Erythroblast (primary cell): ENCODE measurements around the gene KRT33B.
"Not testable (repeated sequence)": the region's sequence is repeated elsewhere in the genome, so short reads cannot be mapped to it uniquely, and the experiment has no call there.

ENCODE experiments used
- DNase-seq, 2 experiments: peaks; one replicate each; lab custom pipeline; 2025; lab: John Stamatoyannopoulos, UW
- GATA1 ChIP-seq: IDR thresholded peaks from 2 replicates; pipeline ENCODE4 v1.6.1; 2011; ENCODE audit warnings: low read depth, mild to moderate bottlenecking, control low read depth, low read length, moderate library complexity
- POLR2A ChIP-seq: IDR thresholded peaks from 2 replicates; pipeline ENCODE4 v1.6.1; 2011; ENCODE audit warnings: mild to moderate bottlenecking, low read length

Gene KRT33B

DNA sequence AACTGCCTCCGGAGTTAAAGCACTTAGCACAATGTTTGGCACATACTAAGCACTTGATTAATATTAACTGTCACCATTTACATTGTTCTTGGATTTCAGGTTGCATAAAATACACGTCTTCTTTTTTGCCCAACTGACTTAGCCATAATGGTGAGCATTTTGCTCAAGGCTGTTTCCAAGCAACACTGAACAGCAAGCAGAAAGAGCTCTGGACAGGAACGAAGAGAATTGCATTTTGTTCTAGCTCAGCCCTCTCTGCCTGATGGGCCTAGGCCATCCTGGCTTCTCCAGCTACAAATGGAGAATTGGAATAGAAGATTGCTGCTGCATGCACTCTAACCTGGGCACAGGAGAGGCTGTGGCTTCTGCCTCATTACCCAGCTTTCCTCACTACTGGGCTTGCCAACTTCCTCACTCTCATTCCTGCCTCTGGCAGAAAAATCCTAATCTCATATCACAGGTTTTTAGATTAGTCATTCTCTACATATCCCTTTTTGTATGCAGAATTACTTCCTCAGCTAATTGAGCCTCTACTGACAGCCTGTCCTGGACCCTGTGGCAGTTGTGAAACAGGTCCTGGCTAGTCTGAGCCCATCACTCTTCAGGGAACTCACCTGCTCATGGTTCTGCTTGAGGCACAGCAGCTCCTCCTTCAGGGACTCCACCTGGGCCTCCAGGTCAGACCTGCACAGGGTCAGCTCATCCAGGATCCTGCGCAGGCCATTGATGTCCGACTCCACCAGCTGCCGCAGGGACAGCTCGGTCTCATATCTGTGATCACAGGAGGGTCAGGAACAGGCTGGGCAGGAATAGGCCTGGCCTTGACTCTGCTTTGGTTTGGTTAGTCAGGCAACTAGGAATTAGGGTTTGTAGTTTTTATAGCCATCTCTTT lies 21.5 kb downstream of the KRT33B start:
- TF ChIP-seq GATA1 (no peak), POLR2A (no peak)

GRCh38 chr17:41346421-41346820 lies 23.2 kb downstream of the KRT33B start:
- not testable (repeated sequence) for DNase-seq

More for the DNA sequence above, 21.5 kb downstream of the KRT33B start:
- no peak for DNase-seq

- no peak for DNase-seq
Observed at GRCh38 chr17:41345992-41346391, 23.6 kb downstream of the KRT33B start.

GRCh38 chr17:41343029-41343428 lies 26.6 kb downstream of the KRT33B start:
- DNase-seq: no peak

More at GRCh38 chr17:41345992-41346391, 23.6 kb downstream of the KRT33B start:
- TF ChIP-seq GATA1: no peak
- no peak for TF ChIP-seq POLR2A

GRCh38 chr17:41340934-41341861 lies 28.4 kb downstream of the KRT33B start:
- TF ChIP-seq GATA1: no peak
- DNase-seq: no peak

More at GRCh38 chr17:41343029-41343428, 26.6 kb downstream of the KRT33B start:
- TF ChIP-seq GATA1 (no peak), POLR2A (no peak)

GRCh38 chr17:41340494-41340893 lies 29.1 kb downstream of the KRT33B start:
- no peak for DNase-seq
- TF ChIP-seq GATA1 (no peak), POLR2A (no peak)

DNA sequence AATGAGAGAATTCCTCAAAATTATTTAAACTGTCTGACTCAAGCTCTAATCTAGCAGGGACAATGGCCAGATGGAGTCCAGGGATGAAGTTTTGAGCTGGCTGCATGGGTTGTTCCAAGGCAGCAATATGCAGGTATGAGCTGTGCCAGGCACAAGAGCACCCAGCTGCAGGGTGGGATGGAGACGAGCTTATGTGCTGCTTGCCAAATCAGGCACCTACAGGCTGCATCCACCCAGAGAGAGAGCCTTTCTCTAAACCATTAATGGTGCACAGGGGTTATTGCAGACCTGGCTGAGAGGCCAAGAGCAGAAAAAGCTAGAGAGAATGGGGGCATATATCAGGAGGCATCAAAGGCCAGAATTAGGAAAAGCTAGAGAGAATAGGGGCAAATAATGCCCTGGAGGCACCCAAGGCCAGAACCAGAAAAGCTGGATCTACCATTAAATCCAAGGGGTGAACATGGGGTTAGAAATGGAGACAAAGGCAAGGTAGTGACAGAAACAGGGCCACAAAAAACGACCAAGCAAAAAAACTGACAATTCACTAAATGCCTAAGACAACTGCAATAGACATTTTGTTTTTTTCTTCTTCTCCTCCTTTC lies 29.9 kb downstream of the KRT33B start:
- no peak for TF ChIP-seq POLR2A
- TF ChIP-seq GATA1: no peak
- DNase-seq: no peak

DNA sequence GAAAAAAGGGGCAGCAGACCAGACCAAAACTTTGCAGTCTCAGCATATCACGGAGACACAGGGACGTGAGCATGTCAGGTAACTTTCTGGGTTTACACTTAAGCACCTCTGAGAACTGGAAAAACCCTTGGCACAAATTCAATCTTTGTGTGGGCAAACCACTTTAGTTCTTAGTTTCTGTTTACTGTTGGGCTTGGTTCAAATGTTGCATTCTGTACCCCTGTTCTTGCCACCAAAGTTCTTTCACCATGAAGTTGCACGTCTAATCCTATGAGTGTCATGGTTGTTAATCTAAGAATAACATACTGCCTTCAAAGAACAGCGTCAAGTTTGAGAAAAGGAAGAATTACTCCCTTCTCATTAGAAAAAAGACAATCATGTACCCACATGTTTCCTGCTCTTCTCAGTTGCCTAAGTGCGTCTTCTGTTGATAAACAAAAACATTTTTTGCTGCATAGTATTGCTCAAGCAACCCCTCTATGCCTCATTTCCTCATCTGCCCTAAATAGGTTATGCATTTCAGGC lies 30.6 kb downstream of the KRT33B start:
- no peak for DNase-seq
- no peak for TF ChIP-seq POLR2A
- TF ChIP-seq GATA1: no peak

DNA sequence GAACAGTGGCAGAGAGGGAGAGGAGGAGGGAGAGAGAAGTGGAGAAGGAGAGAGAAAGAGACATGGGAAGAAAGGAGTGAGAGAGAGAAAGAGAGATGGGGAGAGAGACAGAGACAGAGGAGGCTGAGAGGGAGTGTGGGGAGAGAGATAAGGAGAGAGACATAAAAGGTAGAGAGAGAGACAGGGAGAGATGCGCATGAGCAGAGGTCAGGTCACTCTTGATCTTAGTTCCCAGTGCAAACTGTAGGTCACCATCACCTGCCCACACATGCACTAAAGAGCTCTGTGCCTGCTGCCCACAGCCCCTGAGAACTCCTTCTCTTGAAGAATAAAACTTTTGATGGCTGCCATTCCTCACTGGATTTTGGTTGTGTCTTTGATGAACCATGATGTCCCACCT lies 33.9 kb downstream of the KRT33B start:
- no peak for DNase-seq
- no peak for TF ChIP-seq POLR2A

GRCh38 chr17:41334385-41335305 lies 35.0 kb downstream of the KRT33B start:
- TF ChIP-seq POLR2A: no peak
- TF ChIP-seq GATA1: no peak
- no peak for DNase-seq

- no peak for TF ChIP-seq POLR2A
- no peak for TF ChIP-seq GATA1
- no peak for DNase-seq
Observed at GRCh38 chr17:41333836-41334235, 35.8 kb downstream of the KRT33B start.

DNA sequence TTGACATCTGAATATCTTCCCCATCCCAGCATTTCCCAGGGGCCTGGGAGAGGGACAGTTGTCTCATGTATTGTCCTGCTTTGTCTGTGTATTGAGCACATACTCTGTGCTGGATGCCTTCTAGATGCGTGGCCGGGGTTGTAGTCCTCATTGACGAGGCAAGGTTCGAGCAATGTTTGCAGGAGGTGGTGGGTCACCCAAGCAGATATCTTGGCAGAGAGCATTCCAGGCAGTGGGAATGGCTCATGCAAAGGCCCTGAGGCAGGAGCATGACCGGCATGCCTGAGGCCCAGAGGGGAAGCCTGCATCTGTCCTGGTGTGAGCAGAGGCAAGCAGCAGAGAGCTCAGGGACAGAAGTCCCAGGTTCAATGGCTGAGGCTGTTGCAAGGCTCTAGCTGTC lies 36.5 kb downstream of the KRT33B start:
- TF ChIP-seq GATA1 (no peak), POLR2A (no peak)
- DNase-seq: no peak
